HepG2 (cell line): ENCODE results near the gene TEKT5. TPM values are rescaled to one million over a fixed set of nuclear protein-coding genes. Genes with fewer than 3 reads are reported as not detected.

ENCODE experiments used
- ATAC-seq: fragments of 200-7000 bp; cut with Tn5 transposase; 3 replicates; pipeline ENCODE4 v1.9.1; 2020; ENCODE audit warnings: mild to moderate bottlenecking, moderate library complexity
- BruUV-seq: library from RNA; stranded (reverse); fragments of 400-500 nt; replicated peaks from 2 replicates; lab custom pipeline; 2021; lab: Mats Ljungman, UMichigan
- CTCF ChIA-PET: fragments of 300-600 bp; formaldehyde crosslinking; extraction: SDS; loops from one replicate; lab custom pipeline; 2021; ENCODE audit warnings: low total read pairs, inconsistent platforms, low intra/inter-chr PET ratio; lab: Yijun Ruan, JAX
- POLR2A ChIA-PET: fragments of 350-600 bp; sonication (Branson Sonifier 250); formaldehyde crosslinking; loops from one replicate; lab custom pipeline; 2020; ENCODE audit warnings: antibody characterized with exemption, inconsistent platforms; lab: Yijun Ruan, JAX
- DNase-seq: peaks from one replicate; pipeline ENCODE4 v3.0.0-alpha.2; 2015; ENCODE audit warnings: low spot score
- FAIRE-seq: peaks from 3 replicates; lab custom pipeline; 2011; peaks lifted over from hg19 to GRCh38; lab: Jason Lieb, UNC
- H2AFZ ChIP-seq: one replicate; pipeline ENCODE4 v1.6.1; 2011; ENCODE audit warnings: low read length, inconsistent platforms
- H3K27ac ChIP-seq: fragments of 300-600 bp; 3 replicates; pipeline ENCODE4 v1.8.0; 2011; ENCODE audit warnings: mixed run types, mild to moderate bottlenecking, mixed read lengths, low read length, inconsistent platforms; ENCODE audit not compliant: insufficient read depth; ENCODE audit errors: extremely low read length
- H3K27me3 ChIP-seq, 2 experiments: fragments of 200-600 bp in 1 of 2; 2 replicates in 1 of 2; 3 replicates in 1 of 2; pipeline versions ENCODE4 v1.6.0 to v1.8.0; 2011; ENCODE audit warnings: low read length in 2 of 2, mild to moderate bottlenecking in 2 of 2, moderate library complexity in 2 of 2, inconsistent platforms in 1 of 2; ENCODE audit not compliant: insufficient read depth in 2 of 2, control insufficient read depth in 1 of 2
- H3K36me3 ChIP-seq, 2 experiments: fragments of 200-600 bp in 1 of 2; replicated peaks in 1 of 2; 2 replicates in 1 of 2; 3 replicates in 1 of 2; pipeline versions ENCODE4 v1.5.1 to v1.8.0; 2011; ENCODE audit warnings: low read length in 2 of 2, inconsistent platforms in 1 of 2; ENCODE audit not compliant: insufficient read depth in 2 of 2, control insufficient read depth in 1 of 2
- H3K4me1 ChIP-seq: 2 replicates; pipeline ENCODE4 v1.5.1; 2012; ENCODE audit warnings: low read length, inconsistent platforms; ENCODE audit not compliant: insufficient read depth
- H3K4me2 ChIP-seq: 2 replicates; pipeline ENCODE4 v1.6.0; 2011; ENCODE audit warnings: low read depth, low read length, inconsistent platforms
- H3K4me3 ChIP-seq, 3 experiments: fragments of 200-600 bp in 1 of 3; sonication (generic), shearing (Covaris generic) in 1 of 3; replicated peaks in 1 of 3; 2 replicates each; pipeline ENCODE4 v1.5.1; 2011 to 2016; ENCODE audit warnings: low read length in 3 of 3, inconsistent platforms in 2 of 3, low read depth in 2 of 3, mild to moderate bottlenecking in 2 of 3, control low read depth in 1 of 3, mixed read lengths in 1 of 3; ENCODE audit not compliant: insufficient read depth in 1 of 3
- H3K79me2 ChIP-seq: one replicate; pipeline ENCODE4 v1.6.1; 2011; ENCODE audit warnings: low read length, inconsistent platforms; ENCODE audit not compliant: insufficient read depth
- H3K9ac ChIP-seq: 2 replicates; pipeline ENCODE4 v1.6.0; 2011; ENCODE audit warnings: mild to moderate bottlenecking, low read depth, low read length, inconsistent platforms; ENCODE audit not compliant: insufficient read depth
- H3K9me3 ChIP-seq: 2 replicates; pipeline ENCODE4 v1.5.1; 2012; ENCODE audit warnings: mild to moderate bottlenecking, low read length
- H4K20me1 ChIP-seq: 2 replicates; pipeline ENCODE4 v1.6.0; 2011; ENCODE audit warnings: inconsistent platforms, mild to moderate bottlenecking, low read length, moderate library complexity; ENCODE audit not compliant: insufficient read depth
- EP300 ChIP-seq, 3 experiments: sonication (generic) in 1 of 3; formaldehyde crosslinking in 1 of 3; IDR thresholded peaks; 2 replicates each; pipeline versions ENCODE4 v1.5.1 to v1.6.1; 2011 to 2020; ENCODE audit warnings: low read depth in 2 of 3, low read length in 2 of 3, borderline replicate concordance in 1 of 3, improper control_type of control experiment in 1 of 3, mild to moderate bottlenecking in 1 of 3, missing genetic modification reagents in 1 of 3, moderate library complexity in 1 of 3
- HOXD1 ChIP-seq: sonication (generic); formaldehyde crosslinking; IDR thresholded peaks from 2 replicates; pipeline ENCODE4 v1.5.0; 2020; ENCODE audit warnings: missing genetic modification reagents
- IKZF1 ChIP-seq: fragments of 450-650 bp; IDR thresholded peaks from 2 replicates; pipeline ENCODE4 v1.7.1; 2016
- NFATC3 ChIP-seq: sonication (generic); formaldehyde crosslinking; IDR thresholded peaks from 2 replicates; pipeline ENCODE4 v1.5.1; 2020; ENCODE audit warnings: mild to moderate bottlenecking, missing genetic modification reagents
- NR3C1 ChIP-seq: sonication (generic); formaldehyde crosslinking; IDR thresholded peaks from 2 replicates; pipeline ENCODE4 v1.4.0; 2020; ENCODE audit warnings: missing genetic modification reagents
- SMARCC2 ChIP-seq: fragments of 450-650 bp; IDR thresholded peaks from 2 replicates; pipeline ENCODE4 v1.6.1; 2017; ENCODE audit warnings: antibody characterized with exemption, mild to moderate bottlenecking
- SSRP1 ChIP-seq: IDR thresholded peaks from 2 replicates; pipeline ENCODE4 v1.6.1; 2016; ENCODE audit warnings: control low read depth
- TARDBP ChIP-seq: sonication (generic); formaldehyde crosslinking; IDR thresholded peaks from 2 replicates; pipeline ENCODE4 v1.8.0; 2022; ENCODE audit warnings: mild to moderate bottlenecking, missing genetic modification reagents
- TEAD3 ChIP-seq: optimal IDR thresholded peaks from 2 replicates; pipeline ENCODE3; 2016; ENCODE audit warnings: borderline replicate concordance
- TSC22D2 ChIP-seq: sonication (generic); formaldehyde crosslinking; IDR thresholded peaks from 2 replicates; pipeline ENCODE4 v1.5.1; 2020; ENCODE audit warnings: missing genetic modification reagents, mild to moderate bottlenecking, borderline replicate concordance
- ZFP36 ChIP-seq: fragments of 150-350 bp; IDR thresholded peaks from 2 replicates; pipeline ENCODE4 v1.6.1; 2018; ENCODE audit warnings: borderline replicate concordance, low read length, low read depth; ENCODE audit not compliant: partially characterized antibody
- ZFP62 ChIP-seq: sonication (generic); formaldehyde crosslinking; IDR thresholded peaks from 2 replicates; pipeline ENCODE4 v1.4.0; 2020; ENCODE audit warnings: missing genetic modification reagents
- ZNF292 ChIP-seq: sonication (generic); formaldehyde crosslinking; IDR thresholded peaks from 2 replicates; pipeline ENCODE4 v1.8.1; 2022; ENCODE audit warnings: mild to moderate bottlenecking, low read depth, missing genetic modification reagents, borderline replicate concordance
- ZNF333 ChIP-seq: sonication (generic); formaldehyde crosslinking; IDR thresholded peaks from 2 replicates; pipeline ENCODE4 v1.4.0; 2020; ENCODE audit warnings: mild to moderate bottlenecking, missing genetic modification reagents, borderline replicate concordance
- ZSCAN9 ChIP-seq: IDR thresholded peaks from 2 replicates; pipeline ENCODE4 v1.6.1; 2016; ENCODE audit warnings: borderline replicate concordance
- WGBS: methylation state at CpG from one replicate; pipeline ENCODE4 v1.1.6; 2017; ENCODE audit warnings: low lambda C conversion rate; 5-methylcytosine and 5-hydroxymethylcytosine counted together
- in situ Hi-C: cut with HindIII; loops from 2 replicates; pipeline ENCODE4 v1.10.0; 2017; ENCODE audit warnings: low pct_unique_long_range_greater_than_20kb; ENCODE audit not compliant: extremely low pct_ligation_motif_present
- intact Hi-C: fragments of 100-400 bp; cut with micrococcal nuclease; formaldehyde crosslinking; loops from one replicate; pipeline ENCODE4 v1.10.0; 2022; ENCODE audit not compliant: unreplicated experiment
- polyA plus RNA-seq, 8 experiments: library from polyadenylated mRNA; depleted of rRNA in 3 of 8; stranded (reverse) in 7 of 8; unstranded in 1 of 8; fragments of >200 nt; fragmentation: Illumina TruSeq in 4 of 8; extraction: Trizol in 4 of 8; gene quantifications; 2 replicates each; pipeline versions ENCODE4 v1.2.1 to v1.2.3, GENCODE V29; 2011 to 2016; ENCODE audit warnings: low read depth in 4 of 8, missing spikeins in 1 of 8, mixed read lengths in 1 of 8; ENCODE audit not compliant: insufficient read depth in 1 of 8
- total RNA-seq, 5 experiments: library from RNA; depleted of rRNA; stranded (reverse); fragments of >200 nt; fragmentation: Illumina TruSeq; extraction: Trizol; gene quantifications; 2 replicates each; pipeline ENCODE4 v1.2.3, GENCODE V29; 2016; ENCODE audit warnings: low read depth in 1 of 5
- TF ChIP-seq, protein P1 (sequence below), 2 experiments: sonication (generic) in 1 of 2; formaldehyde crosslinking in 1 of 2; IDR thresholded peaks; 2 replicates each; pipeline versions ENCODE4 v1.4.0 to v1.6.1; 2018 to 2020; ENCODE audit warnings: missing genetic modification reagents in 2 of 2, borderline replicate concordance in 1 of 2, low read depth in 1 of 2, mild to moderate bottlenecking in 1 of 2, missing biosample characterization in 1 of 2
- TF ChIP-seq, protein P2 (sequence below): sonication (generic); formaldehyde crosslinking; IDR thresholded peaks from 2 replicates; pipeline ENCODE4 v1.4.0; 2020; ENCODE audit warnings: mild to moderate bottlenecking, low read depth, missing genetic modification reagents
- TF ChIP-seq, protein P3 (sequence below): sonication (generic); formaldehyde crosslinking; IDR thresholded peaks from 2 replicates; pipeline ENCODE4 v1.9.0; 2022; ENCODE audit warnings: missing genetic modification reagents, mild to moderate bottlenecking, borderline replicate concordance

Gene TEKT5
- total and polyA plus RNA-seq, 2 of the 13 experiments (the other 11 are each of a cell fraction or from before 2014, with no cell fraction given), result 0.16 TPM; not detected in 1

DNA sequence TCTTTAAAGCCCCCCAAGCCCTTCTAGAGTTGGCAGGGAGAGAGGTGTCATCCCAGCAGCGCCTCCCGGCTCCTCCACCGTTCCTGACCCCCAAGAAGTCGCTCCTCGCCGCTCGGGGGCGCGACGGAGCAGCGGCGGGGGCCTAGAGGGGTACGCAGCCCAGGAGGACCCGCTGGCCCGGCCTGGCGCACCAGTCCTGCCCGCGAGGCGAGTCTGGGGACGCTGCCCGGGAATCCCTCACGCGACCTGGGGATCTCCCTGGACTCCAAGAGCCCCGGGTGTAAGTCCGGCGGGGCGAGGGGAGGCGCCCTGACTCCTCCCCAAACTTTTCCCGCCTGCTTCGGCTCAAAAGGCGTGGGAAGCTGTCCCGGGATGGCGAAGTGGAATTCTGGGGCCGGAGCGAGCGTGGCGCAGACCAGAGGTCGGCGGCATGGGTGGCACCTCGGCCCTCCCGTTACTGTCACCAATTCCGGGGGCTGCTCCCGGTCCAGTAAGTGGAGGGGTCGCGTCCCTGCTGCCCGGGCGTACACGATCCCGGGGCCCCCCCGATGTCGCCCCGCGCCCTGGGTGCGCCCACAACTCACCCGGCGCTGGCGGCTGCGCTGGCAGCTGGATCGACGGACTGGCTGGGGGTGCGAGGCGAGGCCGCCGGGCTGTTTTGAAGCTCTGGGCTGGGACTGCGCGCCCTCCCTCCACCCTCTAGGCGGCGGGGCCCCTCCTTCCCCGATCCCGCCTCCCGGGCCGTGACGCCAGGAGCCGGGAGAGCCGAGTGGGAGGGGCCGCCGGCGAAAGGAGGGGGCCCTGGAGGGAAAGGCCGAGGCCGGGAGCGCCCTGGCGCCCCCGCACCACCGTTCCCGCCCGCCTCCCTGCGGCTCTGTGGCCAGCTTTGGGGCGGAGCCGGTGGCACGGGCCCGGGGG is 114.5 kb downstream of the TEKT5 start, which contains the start of gene EMP2:
Gene EMP2, minus strand, starts transcription at position 634 of the 918 bp plus-strand sequence. CDS start 32,981 bp downstream, outside the sequence.
- intact Hi-C loops, result loop anchor here (1.0 to 2.0 kb wide), 4 partner anchors 37 to 157 kb away; no protein-coding TSS in a partner anchor
- Histone ChIP-seq H3K36me3 (no peaks in the 10 kb centered on the region; a peak in 1 of 5 replicates), H3K79me2 (peaks cover 41% of the 10 kb centered on the region), H3K27ac (peak within 1 kb of the TSS; percentile 56), H3K4me2 (peak within 1 kb of the TSS; percentile 77), H3K27me3 (peaks cover 0 to 3% of the 10 kb centered on the region in 2 experiments; a peak in 1 of 5 replicates), H3K9ac (peak within 1 kb of the TSS; percentile 86), H4K20me1 (peaks cover 36% of the 10 kb centered on the region; the same call in 1 of the 2 replicates), H3K9me3 (peaks cover 7% of the 10 kb centered on the region; the same call in 1 of the 2 replicates), H3K4me3 (peak within 1 kb of the TSS; percentile 79 to 93 (median 79)), H2AFZ (no peak within 1 kb of the TSS), H3K4me1 (peaks cover 59% of the 10 kb centered on the region)
- CTCF ChIA-PET, result interaction anchor here (1.3 to 2.0 kb wide), 3 partner anchors 66 to 156 kb away, joined by 6 to 19 read pairs (median 8); no protein-coding TSS in a partner anchor
- POLR2A ChIA-PET, result interaction anchor here (0.8 to 2.6 kb wide), 15 partner anchors 9 to 343 kb away, joined by 3 to 18 read pairs (median 6); partner anchors contain the start of gene NUBP1
- peak; percentile 84 for DNase-seq
- BruUV-seq, result no TSS peak
- 1% methylated on average over 21 of the region's 91 CpGs for WGBS
- ATAC-seq, result peak; percentile 92
- in situ Hi-C loops, result no loop called here
- no peak for FAIRE-seq
- TF ChIP-seq NFATC3 (CRISPR knock-in tag) (no peak), IKZF1 (no peak), SSRP1 (no peak), NR3C1 (CRISPR knock-in tag) (no peak), TEAD3 (CRISPR knock-in tag) (peak; percentile 30), SMARCC2 (no peak), TSC22D2 (CRISPR knock-in tag) (0 out of 2 replicates have a peak, but pooled peaks have one; percentile 87), HOXD1 (peak; percentile 72), EP300 (IDR thresholded peaks at IDR 0.05; ENCODE audit: low read depth in 2 of 2, low read length in 2 of 2) (peak; percentile 27 to 46; a peak in 1 of 4 replicates), EP300 (CRISPR knock-in tag; IDR thresholded peaks at IDR 0.05; ENCODE audit: borderline replicate concordance) (0 out of 2 replicates have a peak, but pooled peaks have one; percentile 22), ZSCAN9 (CRISPR knock-in tag) (peak; percentile 64; the same call in 1 of the 2 replicates), ZFP36 (no peak), ZNF333 (CRISPR knock-in tag) (0 out of 2 replicates have a peak, but pooled peaks have one; percentile 14), TARDBP (CRISPR knock-in tag) (peak; percentile 29; the same call in 1 of the 2 replicates), ZFP62 (CRISPR knock-in tag) (no peak), ZNF292 (CRISPR knock-in tag) (no peak)
- TF ChIP-seq, protein P1, sequence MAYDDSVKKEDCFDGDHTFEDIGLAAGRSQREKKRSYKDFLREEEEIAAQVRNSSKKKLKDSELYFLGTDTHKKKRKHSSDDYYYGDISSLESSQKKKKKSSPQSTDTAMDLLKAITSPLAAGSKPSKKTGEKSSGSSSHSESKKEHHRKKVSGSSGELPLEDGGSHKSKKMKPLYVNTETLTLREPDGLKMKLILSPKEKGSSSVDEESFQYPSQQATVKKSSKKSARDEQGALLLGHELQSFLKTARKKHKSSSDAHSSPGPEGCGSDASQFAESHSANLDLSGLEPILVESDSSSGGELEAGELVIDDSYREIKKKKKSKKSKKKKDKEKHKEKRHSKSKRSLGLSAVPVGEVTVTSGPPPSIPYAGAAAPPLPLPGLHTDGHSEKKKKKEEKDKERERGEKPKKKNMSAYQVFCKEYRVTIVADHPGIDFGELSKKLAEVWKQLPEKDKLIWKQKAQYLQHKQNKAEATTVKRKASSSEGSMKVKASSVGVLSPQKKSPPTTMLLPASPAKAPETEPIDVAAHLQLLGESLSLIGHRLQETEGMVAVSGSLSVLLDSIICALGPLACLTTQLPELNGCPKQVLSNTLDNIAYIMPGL (CRISPR knock-in tag; IDR thresholded peaks at IDR 0.05; ENCODE audit: borderline replicate concordance in 1 of 2, low read depth in 1 of 2), result peak; percentile 97 to 99
- TF ChIP-seq, protein P2, sequence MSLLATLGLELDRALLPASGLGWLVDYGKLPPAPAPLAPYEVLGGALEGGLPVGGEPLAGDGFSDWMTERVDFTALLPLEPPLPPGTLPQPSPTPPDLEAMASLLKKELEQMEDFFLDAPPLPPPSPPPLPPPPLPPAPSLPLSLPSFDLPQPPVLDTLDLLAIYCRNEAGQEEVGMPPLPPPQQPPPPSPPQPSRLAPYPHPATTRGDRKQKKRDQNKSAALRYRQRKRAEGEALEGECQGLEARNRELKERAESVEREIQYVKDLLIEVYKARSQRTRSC (CRISPR knock-in tag), result no peak
- TF ChIP-seq, protein P3, sequence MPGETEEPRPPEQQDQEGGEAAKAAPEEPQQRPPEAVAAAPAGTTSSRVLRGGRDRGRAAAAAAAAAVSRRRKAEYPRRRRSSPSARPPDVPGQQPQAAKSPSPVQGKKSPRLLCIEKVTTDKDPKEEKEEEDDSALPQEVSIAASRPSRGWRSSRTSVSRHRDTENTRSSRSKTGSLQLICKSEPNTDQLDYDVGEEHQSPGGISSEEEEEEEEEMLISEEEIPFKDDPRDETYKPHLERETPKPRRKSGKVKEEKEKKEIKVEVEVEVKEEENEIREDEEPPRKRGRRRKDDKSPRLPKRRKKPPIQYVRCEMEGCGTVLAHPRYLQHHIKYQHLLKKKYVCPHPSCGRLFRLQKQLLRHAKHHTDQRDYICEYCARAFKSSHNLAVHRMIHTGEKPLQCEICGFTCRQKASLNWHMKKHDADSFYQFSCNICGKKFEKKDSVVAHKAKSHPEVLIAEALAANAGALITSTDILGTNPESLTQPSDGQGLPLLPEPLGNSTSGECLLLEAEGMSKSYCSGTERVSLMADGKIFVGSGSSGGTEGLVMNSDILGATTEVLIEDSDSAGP (CRISPR knock-in tag), result peak; percentile 95
